HCT116 (cell line): ENCODE data around the gene CNN2. TPM values are rescaled to one million over a fixed set of nuclear protein-coding genes. Genes with fewer than 3 reads are reported as not detected.

Experiments used
- ATAC-seq: fragments of 200-7000 bp; cut with Tn5 transposase; 2 replicates; pipeline ENCODE4 v1.9.1; 2020; ENCODE audit warnings: mild to moderate bottlenecking, moderate library complexity
- BruUV-seq: library from RNA; stranded (reverse); fragments of 400-500 nt; replicated peaks from 2 replicates; lab custom pipeline; 2021; lab: Mats Ljungman, UMichigan
- CTCF ChIA-PET: fragments of 300-600 bp; sonication (Branson Sonifier 250); formaldehyde crosslinking; loops from one replicate; lab custom pipeline; 2021; ENCODE audit warnings: antibody characterized with exemption; lab: Charles Lee
- POLR2A ChIA-PET: fragments of 300-600, 350-600 bp; sonication (Branson Sonifier 250); formaldehyde crosslinking; loops from one replicate; lab custom pipeline; 2021; ENCODE audit warnings: antibody characterized with exemption; lab: Charles Lee
- RAD21 ChIA-PET, 2 experiments: fragments of 300-600 bp; sonication (Branson Sonifier 250); formaldehyde crosslinking; loops; one replicate each; lab custom pipeline; 2023; ENCODE audit warnings: low total read pairs in 2 of 2; ENCODE audit not compliant: uncharacterized antibody in 2 of 2, unreplicated experiment in 2 of 2, low non-redundant PET in 1 of 2; lab: Charles Lee
- DNase-seq: peaks from one replicate; pipeline ENCODE4 v3.0.0-alpha.2; 2010; ENCODE audit warnings: low read depth, low spot score
- H2AFZ ChIP-seq: fragments of 200-600 bp; shearing (Covaris generic), sonication (generic); 2 replicates; pipeline ENCODE4 v1.6.1; 2017; ENCODE audit warnings: low read depth, mixed run types, mixed read lengths, antibody characterized with exemption, low read length; ENCODE audit not compliant: poor library complexity, severe bottlenecking
- H3K27ac ChIP-seq: 2 replicates; pipeline ENCODE4 v1.5.1; 2012; ENCODE audit warnings: low read depth, low read length
- H3K27me3 ChIP-seq: fragments of 200-600 bp; sonication (generic); 2 replicates; pipeline ENCODE4 v1.6.1; 2016; ENCODE audit warnings: mixed run types, low read length, mixed read lengths; ENCODE audit not compliant: insufficient read depth
- H3K36me3 ChIP-seq, 2 experiments: fragments of 200-500 bp in 1 of 2; fragments of 200-600 bp in 1 of 2; sonication (Bioruptor generic) in 1 of 2; sonication (generic) in 1 of 2; 2 replicates each; pipeline versions ENCODE4 v1.5.1 to v1.6.1; 2014 to 2016; ENCODE audit warnings: low read length in 2 of 2, inconsistent platforms in 1 of 2, mixed read lengths in 1 of 2, mixed run types in 1 of 2; ENCODE audit not compliant: insufficient read depth in 2 of 2, control insufficient read depth in 1 of 2
- H3K4me1 ChIP-seq, 2 experiments: fragments of 200-600 bp in 1 of 2; sonication (generic) in 1 of 2; 2 replicates each; pipeline versions ENCODE4 v1.5.1 to v1.6.1; 2012 to 2017; ENCODE audit warnings: low read length in 2 of 2, inconsistent platforms in 1 of 2, mild to moderate bottlenecking in 1 of 2, mixed read lengths in 1 of 2, mixed run types in 1 of 2, moderate library complexity in 1 of 2; ENCODE audit not compliant: insufficient read depth in 2 of 2, control insufficient read depth in 1 of 2
- H3K4me2 ChIP-seq: fragments of 200-600 bp; sonication (generic); 2 replicates; pipeline ENCODE4 v1.6.1; 2017; ENCODE audit warnings: mixed run types, low read length, mixed read lengths
- H3K4me3 ChIP-seq, 2 experiments: fragments of 200-600 bp in 1 of 2; sonication (generic) in 1 of 2; replicated peaks in 1 of 2; 2 replicates each; pipeline ENCODE4 v1.5.1; 2011 to 2016; ENCODE audit warnings: low read length in 2 of 2, control low read depth in 1 of 2, low read depth in 1 of 2, mild to moderate bottlenecking in 1 of 2, mixed read lengths in 1 of 2, mixed run types in 1 of 2
- H3K79me2 ChIP-seq: fragments of 200-600 bp; sonication (generic); 2 replicates; pipeline ENCODE4 v1.6.1; 2017; ENCODE audit warnings: mild to moderate bottlenecking, mixed run types, low read length, moderate library complexity, mixed read lengths; ENCODE audit not compliant: insufficient read depth
- H3K9ac ChIP-seq: fragments of 200-600 bp; sonication (generic); 2 replicates; pipeline ENCODE4 v1.6.1; 2016; ENCODE audit warnings: low read length, mixed read lengths
- H3K9me2 ChIP-seq: fragments of 200-600 bp; sonication (generic), shearing (Covaris generic); 2 replicates; pipeline ENCODE4 v1.6.1; 2017; ENCODE audit warnings: mixed run types, mild to moderate bottlenecking, moderate library complexity; ENCODE audit not compliant: insufficient read depth
- H3K9me3 ChIP-seq, 2 experiments: fragments of 200-500 bp in 1 of 2; fragments of 200-600 bp in 1 of 2; sonication (Bioruptor generic) in 1 of 2; sonication (generic) in 1 of 2; 2 replicates each; pipeline ENCODE4 v1.6.1; 2014 to 2017; ENCODE audit warnings: low read length in 2 of 2, mixed read lengths in 2 of 2, inconsistent platforms in 1 of 2, low read depth in 1 of 2, mild to moderate bottlenecking in 1 of 2, mixed run types in 1 of 2, moderate library complexity in 1 of 2; ENCODE audit not compliant: control insufficient read depth in 1 of 2, insufficient read depth in 1 of 2
- H4K20me1 ChIP-seq: fragments of 200-600 bp; sonication (generic), shearing (Covaris generic); 2 replicates; pipeline ENCODE4 v1.6.1; 2017; ENCODE audit warnings: mixed run types, mild to moderate bottlenecking, moderate library complexity; ENCODE audit not compliant: insufficient read depth
- ATF3 ChIP-seq: IDR thresholded peaks from 2 replicates; pipeline ENCODE4 v1.6.1; 2012
- CBX3 ChIP-seq: IDR thresholded peaks from 2 replicates; pipeline ENCODE4 v1.6.1; 2012; ENCODE audit warnings: low read depth
- CTCF ChIP-seq, 3 experiments: fragments of 200-600 bp in 1 of 3; sonication (generic) in 1 of 3; IDR thresholded peaks in 2 of 3; conservative IDR thresholded peaks in 1 of 3; 2 replicates each; pipeline ENCODE4 v1.5.1; 2012 to 2017; ENCODE audit warnings: low read depth in 2 of 3, low read length in 2 of 3, antibody characterized with exemption in 1 of 3, borderline replicate concordance in 1 of 3, control low read depth in 1 of 3, mild to moderate bottlenecking in 1 of 3, mixed read lengths in 1 of 3, mixed run types in 1 of 3, moderate library complexity in 1 of 3; ENCODE audit not compliant: insufficient read depth in 1 of 3
- EGR1 ChIP-seq: IDR thresholded peaks from 2 replicates; pipeline ENCODE4 v1.6.1; 2012; ENCODE audit warnings: low read depth
- FOSL1 ChIP-seq: IDR thresholded peaks from 2 replicates; pipeline ENCODE4 v1.6.1; 2012; ENCODE audit warnings: low read depth
- POLR2A ChIP-seq: IDR thresholded peaks from 2 replicates; pipeline ENCODE4 v1.7.0; 2011; ENCODE audit warnings: borderline replicate concordance; ENCODE audit not compliant: insufficient read depth, insufficient read length; ENCODE audit errors: extremely low read depth
- RAD21 ChIP-seq: IDR thresholded peaks from 2 replicates; pipeline ENCODE4 v1.6.1; 2012; ENCODE audit warnings: low read depth, mild to moderate bottlenecking
- REST ChIP-seq: IDR thresholded peaks from 2 replicates; pipeline ENCODE4 v1.6.1; 2012; ENCODE audit warnings: low read depth
- SIN3A ChIP-seq: IDR thresholded peaks from 2 replicates; pipeline ENCODE4 v1.6.1; 2012; ENCODE audit warnings: low read depth
- SP1 ChIP-seq: IDR thresholded peaks from 2 replicates; pipeline ENCODE4 v1.6.1; 2012; ENCODE audit warnings: low read depth
- SRF ChIP-seq: IDR thresholded peaks from 2 replicates; pipeline ENCODE4 v1.6.1; 2012; ENCODE audit warnings: low read depth
- TCF7L2 ChIP-seq: IDR thresholded peaks from 2 replicates; pipeline ENCODE4 v1.7.0; 2011; ENCODE audit warnings: borderline replicate concordance, inconsistent platforms; ENCODE audit not compliant: insufficient read depth, insufficient read length; ENCODE audit errors: extremely low read depth
- YY1 ChIP-seq: IDR thresholded peaks from 2 replicates; pipeline ENCODE4 v1.6.1; 2011; ENCODE audit warnings: low read length, low read depth, moderate library complexity, mild to moderate bottlenecking; ENCODE audit not compliant: insufficient replicate concordance; ENCODE audit errors: extremely low read depth
- ZBTB33 ChIP-seq: IDR thresholded peaks from 2 replicates; pipeline ENCODE4 v1.6.1; 2011; ENCODE audit warnings: mild to moderate bottlenecking, low read length, moderate library complexity; ENCODE audit not compliant: insufficient replicate concordance; ENCODE audit errors: extremely low read depth
- ZFX ChIP-seq: fragments of 450-650 bp; IDR thresholded peaks from 2 replicates; pipeline ENCODE4 v1.6.1; 2017
- ZNF274 ChIP-seq: fragments of 200-500 bp; sonication (Bioruptor generic); IDR thresholded peaks from 2 replicates; pipeline ENCODE4 v1.6.1; 2014; ENCODE audit warnings: mild to moderate bottlenecking, low read depth, low read length, inconsistent platforms
- intact Hi-C: fragments of 100-400 bp; cut with micrococcal nuclease; formaldehyde crosslinking; loops from 2 replicates; pipeline ENCODE4 v1.10.0; 2022
- total RNA-seq: library from RNA; stranded (reverse); gene quantifications from one replicate; pipeline ENCODE4 v1.2.1, GENCODE V29; 2021; ENCODE audit not compliant: unreplicated experiment

The CNN2 gene
- total RNA-seq, 1 experiment from 2014 or later, result 212 TPM

- CTCF ChIA-PET, result no interaction called here
- POLR2A ChIA-PET, result no interaction called here
- peaks cover 0 to 10% of the 10 kb centered on the region in 2 experiments; a peak in 1 of 4 replicates for H3K36me3 ChIP-seq
- H3K27me3 ChIP-seq, result no peaks in the 10 kb centered on the region
- peaks cover 7 to 29% of the 10 kb centered on the region in 2 experiments for H3K4me1 ChIP-seq
- H3K27ac ChIP-seq, result no peak overlapping the region; the same call in 1 of the 2 replicates
- no peak for ATAC-seq
- TF ChIP-seq REST (no peak), ZBTB33 (no peak), SIN3A (no peak), CTCF (IDR thresholded peaks at IDR 0.05 in 2 of 3, conservative IDR thresholded peaks at IDR 0.05 in 1 of 3; ENCODE audit: borderline replicate concordance in 1 of 3, insufficient read depth in 1 of 3, low read depth in 2 of 3, low read length in 2 of 3) (no peak), ATF3 (no peak), TCF7L2 (no peak), SRF (no peak), YY1 (no peak), ZFX (no peak), ZNF274 (no peak), SP1 (no peak), CBX3 (no peak), RAD21 (no peak), POLR2A (no peak), EGR1 (no peak), FOSL1 (no peak)
- TF ChIP-seq, all 23 proteins: peak for 0
- Histone ChIP-seq H3K9me2 (no peaks in the 10 kb centered on the region), H3K4me2 (no peak overlapping the region), H3K4me3 (no peak overlapping the region), H2AFZ (no peak overlapping the region), H3K79me2 (peaks cover 6% of the 10 kb centered on the region; the same call in 1 of the 2 replicates), H3K9ac (no peak overlapping the region), H3K9me3 (no peaks in the 10 kb centered on the region), H4K20me1 (no peaks in the 10 kb centered on the region)
- RAD21 ChIA-PET, result no interaction called here
- intact Hi-C loops, result no loop called here
- no TSS peak for BruUV-seq
- DNase-seq, result no peak
Measured at GRCh38 chr19:1073063-1073955, 46.9 kb downstream of the CNN2 start.
